HepG2 (cell line): Measurements from ENCODE around the gene TMEM117. TPM values are rescaled to one million over a fixed set of nuclear protein-coding genes. Genes with fewer than 3 reads are reported as not detected.

Source experiments
- BRCA1 ChIP-seq: sonication (generic); formaldehyde crosslinking; IDR thresholded peaks from 2 replicates; pipeline ENCODE4 v1.4.0; 2020; ENCODE audit warnings: missing genetic modification reagents
- GATAD1 ChIP-seq: IDR thresholded peaks from 2 replicates; pipeline ENCODE4 v1.6.1; 2016; ENCODE audit warnings: missing genetic modification reagents, missing compliant biosample characterization
- IKZF1 ChIP-seq: fragments of 450-650 bp; IDR thresholded peaks from 2 replicates; pipeline ENCODE4 v1.7.1; 2016
- MEIS1 ChIP-seq: sonication (generic); formaldehyde crosslinking; IDR thresholded peaks from 2 replicates; pipeline ENCODE4 v1.9.0; 2021; ENCODE audit warnings: mild to moderate bottlenecking, missing genetic modification reagents, moderate library complexity, borderline replicate concordance
- NKX3-1 ChIP-seq: sonication (generic); formaldehyde crosslinking; IDR thresholded peaks from 2 replicates; pipeline ENCODE4 v1.5.0; 2020; ENCODE audit warnings: missing genetic modification reagents
- PPARG ChIP-seq: conservative IDR thresholded peaks from 2 replicates; pipeline ENCODE4 v1.6.1; 2016; ENCODE audit warnings: missing biosample characterization, missing genetic modification reagents
- SAFB2 ChIP-seq: sonication (generic); formaldehyde crosslinking; IDR thresholded peaks from 2 replicates; pipeline ENCODE4 v1.5.1; 2020; ENCODE audit warnings: missing genetic modification reagents, low read depth, mild to moderate bottlenecking, borderline replicate concordance
- SP140L ChIP-seq: sonication (generic); formaldehyde crosslinking; IDR thresholded peaks from 2 replicates; pipeline ENCODE4 v1.4.0; 2020; ENCODE audit warnings: missing genetic modification reagents, borderline replicate concordance
- ZNF713 ChIP-seq: sonication (generic); formaldehyde crosslinking; IDR thresholded peaks from 2 replicates; pipeline ENCODE4 v1.4.0; 2020; ENCODE audit warnings: mild to moderate bottlenecking, missing genetic modification reagents
- ZNF773 ChIP-seq: sonication (generic); formaldehyde crosslinking; IDR thresholded peaks from 2 replicates; pipeline ENCODE4 v1.4.0; 2020; ENCODE audit warnings: missing genetic modification reagents, borderline replicate concordance
- polyA plus RNA-seq, 8 experiments: library from polyadenylated mRNA; depleted of rRNA in 3 of 8; stranded (reverse) in 7 of 8; unstranded in 1 of 8; fragments of >200 nt; fragmentation: Illumina TruSeq in 4 of 8; extraction: Trizol in 4 of 8; gene quantifications; 2 replicates each; pipeline versions ENCODE4 v1.2.1 to v1.2.3, GENCODE V29; 2011 to 2016; ENCODE audit warnings: low read depth in 4 of 8, missing spikeins in 1 of 8, mixed read lengths in 1 of 8; ENCODE audit not compliant: insufficient read depth in 1 of 8
- total RNA-seq, 5 experiments: library from RNA; depleted of rRNA; stranded (reverse); fragments of >200 nt; fragmentation: Illumina TruSeq; extraction: Trizol; gene quantifications; 2 replicates each; pipeline ENCODE4 v1.2.3, GENCODE V29; 2016; ENCODE audit warnings: low read depth in 1 of 5
- TF ChIP-seq, protein P1 (sequence below): sonication (generic); formaldehyde crosslinking; IDR thresholded peaks from 2 replicates; pipeline ENCODE4; 2020; ENCODE audit warnings: missing genetic modification reagents, mild to moderate bottlenecking, borderline replicate concordance
- TF ChIP-seq, protein P2 (sequence below): sonication (generic); formaldehyde crosslinking; IDR thresholded peaks from 2 replicates; pipeline ENCODE4 v1.5.1; 2020; ENCODE audit warnings: missing genetic modification reagents, mild to moderate bottlenecking, borderline replicate concordance
- TF ChIP-seq, protein P3 (sequence below): sonication (generic); formaldehyde crosslinking; IDR thresholded peaks from 2 replicates; pipeline ENCODE4 v1.5.0; 2020; ENCODE audit warnings: missing genetic modification reagents
- TF ChIP-seq, protein P4 (sequence below): IDR thresholded peaks from 2 replicates; pipeline ENCODE4 v1.6.1; 2012; ENCODE audit warnings: inconsistent platforms
- TF ChIP-seq, protein P5 (sequence below): sonication (generic); formaldehyde crosslinking; IDR thresholded peaks from 2 replicates; pipeline ENCODE4 v1.9.0; 2021; ENCODE audit warnings: missing genetic modification reagents, borderline replicate concordance
- TF ChIP-seq, protein P6 (sequence below): sonication (generic); formaldehyde crosslinking; IDR thresholded peaks from 2 replicates; pipeline ENCODE4 v1.4.0; 2020; ENCODE audit warnings: mild to moderate bottlenecking, missing genetic modification reagents, borderline replicate concordance

The TMEM117 gene
- total and polyA plus RNA-seq, 2 of the 13 experiments (the other 11 are each of a cell fraction or from before 2014, with no cell fraction given) = 2.8 to 8.5 TPM

DNA sequence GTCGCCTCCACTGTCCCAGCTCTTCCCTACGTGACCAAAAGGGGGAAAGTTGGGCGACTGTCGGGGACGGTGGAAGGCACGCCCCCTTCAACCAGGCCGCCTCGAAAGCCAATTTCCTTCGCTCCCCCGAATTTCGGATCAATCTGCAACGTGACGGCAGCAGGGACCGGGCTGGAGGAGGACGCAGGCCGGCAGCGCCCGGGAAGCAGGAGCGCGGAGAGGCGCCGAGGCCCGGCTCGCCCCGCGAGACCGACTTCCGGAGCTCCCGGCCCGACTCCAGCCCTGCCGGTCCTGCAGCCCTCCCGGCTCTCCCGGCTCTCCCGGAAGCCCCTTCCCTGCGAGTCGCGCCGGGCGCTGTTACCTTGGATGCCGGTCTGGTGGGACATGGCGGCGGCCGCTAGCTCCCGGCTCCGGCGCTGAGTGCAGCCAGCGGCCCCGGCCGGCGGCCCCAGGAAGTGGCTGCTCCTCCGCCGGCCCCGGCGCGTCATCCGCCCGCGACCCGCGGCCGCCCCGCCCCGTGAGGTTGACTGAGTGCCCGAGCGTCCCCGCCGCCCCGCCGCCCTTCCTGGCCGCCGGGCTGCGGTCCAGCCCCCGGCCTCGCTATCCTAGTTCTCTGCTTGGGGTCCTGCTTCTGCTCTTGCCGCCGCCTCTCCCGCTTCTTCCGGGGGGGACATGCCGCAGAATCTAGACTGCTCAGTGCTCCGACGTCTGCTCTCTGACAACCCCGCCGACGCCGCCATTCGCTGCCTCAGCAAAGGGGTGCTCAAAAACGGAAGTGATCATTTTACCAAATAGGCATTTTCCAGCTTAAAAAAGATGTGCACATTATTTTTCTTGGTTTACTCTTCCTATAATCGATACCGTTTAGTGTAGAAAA lies 29.8 kb upstream of the TMEM117 start, which contains the start of gene TWF1 (continued):
- TF ChIP-seq, protein P1, sequence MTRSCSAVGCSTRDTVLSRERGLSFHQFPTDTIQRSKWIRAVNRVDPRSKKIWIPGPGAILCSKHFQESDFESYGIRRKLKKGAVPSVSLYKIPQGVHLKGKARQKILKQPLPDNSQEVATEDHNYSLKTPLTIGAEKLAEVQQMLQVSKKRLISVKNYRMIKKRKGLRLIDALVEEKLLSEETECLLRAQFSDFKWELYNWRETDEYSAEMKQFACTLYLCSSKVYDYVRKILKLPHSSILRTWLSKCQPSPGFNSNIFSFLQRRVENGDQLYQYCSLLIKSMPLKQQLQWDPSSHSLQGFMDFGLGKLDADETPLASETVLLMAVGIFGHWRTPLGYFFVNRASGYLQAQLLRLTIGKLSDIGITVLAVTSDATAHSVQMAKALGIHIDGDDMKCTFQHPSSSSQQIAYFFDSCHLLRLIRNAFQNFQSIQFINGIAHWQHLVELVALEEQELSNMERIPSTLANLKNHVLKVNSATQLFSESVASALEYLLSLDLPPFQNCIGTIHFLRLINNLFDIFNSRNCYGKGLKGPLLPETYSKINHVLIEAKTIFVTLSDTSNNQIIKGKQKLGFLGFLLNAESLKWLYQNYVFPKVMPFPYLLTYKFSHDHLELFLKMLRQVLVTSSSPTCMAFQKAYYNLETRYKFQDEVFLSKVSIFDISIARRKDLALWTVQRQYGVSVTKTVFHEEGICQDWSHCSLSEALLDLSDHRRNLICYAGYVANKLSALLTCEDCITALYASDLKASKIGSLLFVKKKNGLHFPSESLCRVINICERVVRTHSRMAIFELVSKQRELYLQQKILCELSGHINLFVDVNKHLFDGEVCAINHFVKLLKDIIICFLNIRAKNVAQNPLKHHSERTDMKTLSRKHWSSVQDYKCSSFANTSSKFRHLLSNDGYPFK (CRISPR knock-in tag) = peak; percentile 43; the same call in 1 of the 2 replicates
- TF ChIP-seq, protein P2, sequence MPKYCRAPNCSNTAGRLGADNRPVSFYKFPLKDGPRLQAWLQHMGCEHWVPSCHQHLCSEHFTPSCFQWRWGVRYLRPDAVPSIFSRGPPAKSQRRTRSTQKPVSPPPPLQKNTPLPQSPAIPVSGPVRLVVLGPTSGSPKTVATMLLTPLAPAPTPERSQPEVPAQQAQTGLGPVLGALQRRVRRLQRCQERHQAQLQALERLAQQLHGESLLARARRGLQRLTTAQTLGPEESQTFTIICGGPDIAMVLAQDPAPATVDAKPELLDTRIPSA = no peak
- TF ChIP-seq SP140L (CRISPR knock-in tag) (no peak), NKX3-1 (CRISPR knock-in tag) (0 out of 2 replicates have a peak, but pooled peaks have one; percentile 23), PPARG (CRISPR knock-in tag) (no peak), SAFB2 (CRISPR knock-in tag) (no peak), IKZF1 (no peak), MEIS1 (CRISPR knock-in tag) (no peak), BRCA1 (CRISPR knock-in tag) (no peak), ZNF713 (CRISPR knock-in tag) (no peak), GATAD1 (CRISPR knock-in tag) (peak; percentile 80), ZNF773 (CRISPR knock-in tag) (no peak)
- TF ChIP-seq, protein P3, sequence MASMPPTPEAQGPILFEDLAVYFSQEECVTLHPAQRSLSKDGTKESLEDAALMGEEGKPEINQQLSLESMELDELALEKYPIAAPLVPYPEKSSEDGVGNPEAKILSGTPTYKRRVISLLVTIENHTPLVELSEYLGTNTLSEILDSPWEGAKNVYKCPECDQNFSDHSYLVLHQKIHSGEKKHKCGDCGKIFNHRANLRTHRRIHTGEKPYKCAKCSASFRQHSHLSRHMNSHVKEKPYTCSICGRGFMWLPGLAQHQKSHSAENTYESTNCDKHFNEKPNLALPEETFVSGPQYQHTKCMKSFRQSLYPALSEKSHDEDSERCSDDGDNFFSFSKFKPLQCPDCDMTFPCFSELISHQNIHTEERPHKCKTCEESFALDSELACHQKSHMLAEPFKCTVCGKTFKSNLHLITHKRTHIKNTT (CRISPR knock-in tag) = no peak
- TF ChIP-seq, protein P4, sequence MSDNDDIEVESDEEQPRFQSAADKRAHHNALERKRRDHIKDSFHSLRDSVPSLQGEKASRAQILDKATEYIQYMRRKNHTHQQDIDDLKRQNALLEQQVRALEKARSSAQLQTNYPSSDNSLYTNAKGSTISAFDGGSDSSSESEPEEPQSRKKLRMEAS = peak; percentile 56; the same call in 1 of the 2 replicates
- TF ChIP-seq, protein P5, sequence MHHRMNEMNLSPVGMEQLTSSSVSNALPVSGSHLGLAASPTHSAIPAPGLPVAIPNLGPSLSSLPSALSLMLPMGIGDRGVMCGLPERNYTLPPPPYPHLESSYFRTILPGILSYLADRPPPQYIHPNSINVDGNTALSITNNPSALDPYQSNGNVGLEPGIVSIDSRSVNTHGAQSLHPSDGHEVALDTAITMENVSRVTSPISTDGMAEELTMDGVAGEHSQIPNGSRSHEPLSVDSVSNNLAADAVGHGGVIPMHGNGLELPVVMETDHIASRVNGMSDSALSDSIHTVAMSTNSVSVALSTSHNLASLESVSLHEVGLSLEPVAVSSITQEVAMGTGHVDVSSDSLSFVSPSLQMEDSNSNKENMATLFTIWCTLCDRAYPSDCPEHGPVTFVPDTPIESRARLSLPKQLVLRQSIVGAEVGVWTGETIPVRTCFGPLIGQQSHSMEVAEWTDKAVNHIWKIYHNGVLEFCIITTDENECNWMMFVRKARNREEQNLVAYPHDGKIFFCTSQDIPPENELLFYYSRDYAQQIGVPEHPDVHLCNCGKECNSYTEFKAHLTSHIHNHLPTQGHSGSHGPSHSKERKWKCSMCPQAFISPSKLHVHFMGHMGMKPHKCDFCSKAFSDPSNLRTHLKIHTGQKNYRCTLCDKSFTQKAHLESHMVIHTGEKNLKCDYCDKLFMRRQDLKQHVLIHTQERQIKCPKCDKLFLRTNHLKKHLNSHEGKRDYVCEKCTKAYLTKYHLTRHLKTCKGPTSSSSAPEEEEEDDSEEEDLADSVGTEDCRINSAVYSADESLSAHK = no peak
- TF ChIP-seq, protein P6, sequence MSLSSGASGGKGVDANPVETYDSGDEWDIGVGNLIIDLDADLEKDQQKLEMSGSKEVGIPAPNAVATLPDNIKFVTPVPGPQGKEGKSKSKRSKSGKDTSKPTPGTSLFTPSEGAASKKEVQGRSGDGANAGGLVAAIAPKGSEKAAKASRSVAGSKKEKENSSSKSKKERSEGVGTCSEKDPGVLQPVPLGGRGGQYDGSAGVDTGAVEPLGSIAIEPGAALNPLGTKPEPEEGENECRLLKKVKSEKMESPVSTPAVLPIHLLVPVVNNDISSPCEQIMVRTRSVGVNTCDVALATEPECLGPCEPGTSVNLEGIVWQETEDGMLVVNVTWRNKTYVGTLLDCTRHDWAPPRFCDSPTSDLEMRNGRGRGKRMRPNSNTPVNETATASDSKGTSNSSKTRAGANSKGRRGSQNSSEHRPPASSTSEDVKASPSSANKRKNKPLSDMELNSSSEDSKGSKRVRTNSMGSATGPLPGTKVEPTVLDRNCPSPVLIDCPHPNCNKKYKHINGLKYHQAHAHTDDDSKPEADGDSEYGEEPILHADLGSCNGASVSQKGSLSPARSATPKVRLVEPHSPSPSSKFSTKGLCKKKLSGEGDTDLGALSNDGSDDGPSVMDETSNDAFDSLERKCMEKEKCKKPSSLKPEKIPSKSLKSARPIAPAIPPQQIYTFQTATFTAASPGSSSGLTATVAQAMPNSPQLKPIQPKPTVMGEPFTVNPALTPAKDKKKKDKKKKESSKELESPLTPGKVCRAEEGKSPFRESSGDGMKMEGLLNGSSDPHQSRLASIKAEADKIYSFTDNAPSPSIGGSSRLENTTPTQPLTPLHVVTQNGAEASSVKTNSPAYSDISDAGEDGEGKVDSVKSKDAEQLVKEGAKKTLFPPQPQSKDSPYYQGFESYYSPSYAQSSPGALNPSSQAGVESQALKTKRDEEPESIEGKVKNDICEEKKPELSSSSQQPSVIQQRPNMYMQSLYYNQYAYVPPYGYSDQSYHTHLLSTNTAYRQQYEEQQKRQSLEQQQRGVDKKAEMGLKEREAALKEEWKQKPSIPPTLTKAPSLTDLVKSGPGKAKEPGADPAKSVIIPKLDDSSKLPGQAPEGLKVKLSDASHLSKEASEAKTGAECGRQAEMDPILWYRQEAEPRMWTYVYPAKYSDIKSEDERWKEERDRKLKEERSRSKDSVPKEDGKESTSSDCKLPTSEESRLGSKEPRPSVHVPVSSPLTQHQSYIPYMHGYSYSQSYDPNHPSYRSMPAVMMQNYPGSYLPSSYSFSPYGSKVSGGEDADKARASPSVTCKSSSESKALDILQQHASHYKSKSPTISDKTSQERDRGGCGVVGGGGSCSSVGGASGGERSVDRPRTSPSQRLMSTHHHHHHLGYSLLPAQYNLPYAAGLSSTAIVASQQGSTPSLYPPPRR (CRISPR knock-in tag) = no peak
